GM21786 (cell line): ENCODE data around the gene C17orf107.

Experiments used
- ATAC-seq: cut with Tn5 transposase; IDR thresholded peaks from one replicate; pipeline ENCODE4 v1.9.1; 2021; ENCODE audit not compliant: unreplicated experiment

Gene C17orf107

GRCh38 chr17:4934173-4934979 lies 35.0 kb downstream of the C17orf107 start:
- ATAC-seq: no peak

- ATAC-seq: no peak
Observed at GRCh38 chr17:4935650-4936049, 36.3 kb downstream of the C17orf107 start.

- ATAC-seq: no peak
Observed at GRCh38 chr17:4936436-4936835, 37.1 kb downstream of the C17orf107 start.

GRCh38 chr17:4937553-4937952 lies 38.2 kb downstream of the C17orf107 start:
- no peak for ATAC-seq

GRCh38 chr17:4938069-4938491 lies 38.7 kb downstream of the C17orf107 start:
- ATAC-seq: no peak

GRCh38 chr17:4938688-4939545 lies 39.6 kb downstream of the C17orf107 start:
- no peak for ATAC-seq

- ATAC-seq: peak; percentile 6
Observed at GRCh38 chr17:4939546-4939795, 40.1 kb downstream of the C17orf107 start.

GRCh38 chr17:4939796-4940554 lies 40.6 kb downstream of the C17orf107 start, which contains the start of the genes RNF167 and SLC25A11:
RNF167 (plus strand) TSS chr17:4940268; CDS start chr17:4940910, 642 bp downstream.
SLC25A11 (minus strand) TSS chr17:4940046; CDS start chr17:4939910, 136 bp downstream.
- ATAC-seq: peak; percentile 73

GRCh38 chr17:4940555-4941318 lies 41.4 kb downstream of the C17orf107 start:
- ATAC-seq: no peak

- ATAC-seq: no peak
Observed at GRCh38 chr17:4941319-4941610, 41.9 kb downstream of the C17orf107 start.

GRCh38 chr17:4942760-4943508 lies 43.6 kb downstream of the C17orf107 start:
- ATAC-seq: no peak

GRCh38 chr17:4944163-4944553 lies 44.8 kb downstream of the C17orf107 start:
- ATAC-seq: no peak

- ATAC-seq: no peak
Observed at GRCh38 chr17:4944554-4945175, 45.3 kb downstream of the C17orf107 start.

GRCh38 chr17:4945176-4945943 lies 46.0 kb downstream of the C17orf107 start:
- no peak for ATAC-seq

- no peak for ATAC-seq
Observed at GRCh38 chr17:4945944-4946280, 46.6 kb downstream of the C17orf107 start.

GRCh38 chr17:4946312-4946976 lies 47.1 kb downstream of the C17orf107 start:
- ATAC-seq: no peak

GRCh38 chr17:4947010-4947410 lies 47.7 kb downstream of the C17orf107 start:
- no peak for ATAC-seq

GRCh38 chr17:4947411-4948165 lies 48.3 kb downstream of the C17orf107 start:
- no peak for ATAC-seq
